ENCODE results near the gene SP6. TPM values are rescaled to one million over a fixed set of nuclear protein-coding genes. Genes with fewer than 3 reads are reported as not detected.

Gene SP6
- total RNA-seq, 2 experiments from 2014 or later, result not detected

GRCh38 chr17:47850373-47850691 lies 631 bp downstream of the SP6 start:
- Mint-ChIP-seq H3K4me1 (peaks cover 23% of the 10 kb centered on the region), H3K36me3 (no peaks in the 10 kb centered on the region), H3K27ac (no peak overlapping the region), H3K4me3 (peak overlapping the region; percentile 23), H3K9me3 (no peaks in the 10 kb centered on the region), H3K27me3 (peaks cover 91% of the 10 kb centered on the region)
- DNase-seq, result no peak

- Mint-ChIP-seq H3K9me3 (no peaks in the 10 kb centered on the region), H3K4me3 (no peak overlapping the region), H3K4me1 (peaks cover 19% of the 10 kb centered on the region), H3K27ac (no peak overlapping the region), H3K27me3 (peaks cover 85% of the 10 kb centered on the region), H3K36me3 (no peaks in the 10 kb centered on the region)
- no peak for DNase-seq
These were observed 2.8 kb downstream of the SP6 start for GRCh38 chr17:47848198-47848513.

GRCh38 chr17:47847341-47848197 lies 3.4 kb downstream of the SP6 start:
- H3K36me3 Mint-ChIP-seq, result no peaks in the 10 kb centered on the region
- no peaks in the 10 kb centered on the region for H3K9me3 Mint-ChIP-seq
- no peak overlapping the region for H3K4me3 Mint-ChIP-seq
- no peak overlapping the region for H3K27ac Mint-ChIP-seq
- peaks cover 21% of the 10 kb centered on the region for H3K4me1 Mint-ChIP-seq
- DNase-seq, result peak; percentile 36
- H3K27me3 Mint-ChIP-seq, result peaks cover 79% of the 10 kb centered on the region

- Mint-ChIP-seq H3K36me3 (no peaks in the 10 kb centered on the region), H3K4me3 (no peak overlapping the region), H3K27ac (no peak overlapping the region), H3K27me3 (peaks cover 71% of the 10 kb centered on the region), H3K9me3 (no peaks in the 10 kb centered on the region), H3K4me1 (peaks cover 21% of the 10 kb centered on the region)
- no peak for DNase-seq
These were observed 4.1 kb downstream of the SP6 start for GRCh38 chr17:47846716-47847340.

GRCh38 chr17:47845716-47846075 lies 5.3 kb downstream of the SP6 start:
- Mint-ChIP-seq H3K4me3 (no peak overlapping the region), H3K27me3 (peaks cover 64% of the 10 kb centered on the region), H3K36me3 (no peaks in the 10 kb centered on the region), H3K27ac (no peak overlapping the region), H3K4me1 (peaks cover 27% of the 10 kb centered on the region), H3K9me3 (no peaks in the 10 kb centered on the region)
- no peak for DNase-seq

- Mint-ChIP-seq H3K27me3 (peaks cover 57% of the 10 kb centered on the region), H3K4me3 (no peak overlapping the region), H3K36me3 (no peaks in the 10 kb centered on the region), H3K9me3 (no peaks in the 10 kb centered on the region), H3K27ac (no peak overlapping the region), H3K4me1 (peaks cover 26% of the 10 kb centered on the region)
- DNase-seq, result no peak
These were observed 5.9 kb downstream of the SP6 start for GRCh38 chr17:47844814-47845715.

- no peak overlapping the region for H3K4me3 Mint-ChIP-seq
- DNase-seq, result no peak
- H3K4me1 Mint-ChIP-seq, result peaks cover 35% of the 10 kb centered on the region
- no peaks in the 10 kb centered on the region for H3K36me3 Mint-ChIP-seq
- no peaks in the 10 kb centered on the region for H3K9me3 Mint-ChIP-seq
- H3K27me3 Mint-ChIP-seq, result peaks cover 49% of the 10 kb centered on the region
- H3K27ac Mint-ChIP-seq, result no peak overlapping the region
These were observed 6.7 kb downstream of the SP6 start for GRCh38 chr17:47844227-47844626.

GRCh38 chr17:47843391-47843730 lies 7.6 kb downstream of the SP6 start:
- Mint-ChIP-seq H3K9me3 (no peaks in the 10 kb centered on the region), H3K27me3 (peaks cover 40% of the 10 kb centered on the region), H3K4me3 (no peak overlapping the region), H3K4me1 (peaks cover 35% of the 10 kb centered on the region), H3K36me3 (no peaks in the 10 kb centered on the region), H3K27ac (no peak overlapping the region)
- no peak for DNase-seq

GRCh38 chr17:47841488-47842291 lies 9.3 kb downstream of the SP6 start:
- DNase-seq, result no peak
- H3K4me1 Mint-ChIP-seq, result peaks cover 32% of the 10 kb centered on the region

GRCh38 chr17:47840742-47841487 lies 10.0 kb downstream of the SP6 start, which contains the start of gene SCRN2:
Gene SCRN2 (minus strand): TSS chr17:47841273. CDS start chr17:47840843, 430 bp downstream.
- peak; percentile 90 for DNase-seq
- H3K27me3 Mint-ChIP-seq, result peaks cover 22% of the 10 kb centered on the region
- peak within 1 kb of the TSS; percentile 96 for H3K4me3 Mint-ChIP-seq
- no peaks in the 10 kb centered on the region for H3K9me3 Mint-ChIP-seq
- H3K36me3 Mint-ChIP-seq, result no peaks in the 10 kb centered on the region
- H3K27ac Mint-ChIP-seq, result peak within 1 kb of the TSS; percentile 88
- H3K4me1 Mint-ChIP-seq, result peaks cover 32% of the 10 kb centered on the region

More at GRCh38 chr17:47841488-47842291, 9.3 kb downstream of the SP6 start:
- H3K27me3 Mint-ChIP-seq, result peaks cover 29% of the 10 kb centered on the region
- H3K36me3 Mint-ChIP-seq, result no peaks in the 10 kb centered on the region
- no peaks in the 10 kb centered on the region for H3K9me3 Mint-ChIP-seq
- peak overlapping the region; percentile 88 for H3K27ac Mint-ChIP-seq
- H3K4me3 Mint-ChIP-seq, result peak overlapping the region; percentile 96

GRCh38 chr17:47840001-47840741 lies 10.8 kb downstream of the SP6 start:
- no peak for DNase-seq
- Mint-ChIP-seq H3K9me3 (no peaks in the 10 kb centered on the region), H3K4me3 (peak overlapping the region; percentile 96), H3K36me3 (no peaks in the 10 kb centered on the region), H3K27ac (no peak overlapping the region), H3K4me1 (peaks cover 32% of the 10 kb centered on the region), H3K27me3 (peaks cover 14% of the 10 kb centered on the region)

- peaks cover 41% of the 10 kb centered on the region for H3K4me1 Mint-ChIP-seq
- no peaks in the 10 kb centered on the region for H3K9me3 Mint-ChIP-seq
- no peak overlapping the region for H3K27ac Mint-ChIP-seq
- H3K4me3 Mint-ChIP-seq, result no peak overlapping the region
- peaks cover 4% of the 10 kb centered on the region for H3K27me3 Mint-ChIP-seq
- H3K36me3 Mint-ChIP-seq, result no peaks in the 10 kb centered on the region
- DNase-seq, result no peak
These were observed 11.9 kb downstream of the SP6 start for GRCh38 chr17:47839071-47839470.

GRCh38 chr17:47838636-47839035 lies 12.3 kb downstream of the SP6 start:
- H3K4me1 Mint-ChIP-seq, result peaks cover 42% of the 10 kb centered on the region
- H3K4me3 Mint-ChIP-seq, result no peak overlapping the region
- H3K9me3 Mint-ChIP-seq, result no peaks in the 10 kb centered on the region
- no peaks in the 10 kb centered on the region for H3K36me3 Mint-ChIP-seq
- no peaks in the 10 kb centered on the region for H3K27me3 Mint-ChIP-seq
- no peak for DNase-seq
- no peak overlapping the region for H3K27ac Mint-ChIP-seq
